Right ventricle myocardium inferior (tissue), 1 donor: ENCODE results near the gene GALNT9. TPM values are rescaled to one million over a fixed set of nuclear protein-coding genes. Genes with fewer than 3 reads are reported as not detected.

Source experiments
- ATAC-seq: fragments of 200-7000 bp; cut with Tn5 transposase; one replicate; pipeline ENCODE4 v1.9.1; 2020; ENCODE audit warnings: mild to moderate bottlenecking, moderate library complexity
- DNase-seq: peaks from one replicate; pipeline ENCODE4 v3.0.0; 2021; ENCODE audit errors: missing footprints
- intact Hi-C: fragments of 100-400 bp; cut with DNase I; formaldehyde crosslinking; loops from one replicate; pipeline ENCODE4 v1.11.0; 2022
- total RNA-seq: library from RNA; stranded (reverse); fragmentation: NEBNext Ultra II Directional; extraction: Animal tissue kit (Norgen Biotek cat#: 25700); gene quantifications from one replicate; pipeline ENCODE4 v1.2.1, GENCODE V29; 2021
- donor health status: DM: no; HTN: yes; CAD: no; lungs with severe emphysema.

GALNT9 gene
- total RNA-seq, 1 donor from 2014 or later = not detected

GRCh38 chr12:132218527-132218875 lies 110.9 kb downstream of the GALNT9 start:
- ATAC-seq = no peak
- intact Hi-C loops = loop anchor here (2.0 kb wide), 1 partner anchor 64 kb away; no protein-coding TSS in a partner anchor
- DNase-seq = no peak

GRCh38 chr12:132217800-132218526 lies 111.4 kb downstream of the GALNT9 start:
- DNase-seq (no peak), ATAC-seq (no peak)
- intact Hi-C loops = loop anchor here (2.0 kb wide), 1 partner anchor 63 kb away; no protein-coding TSS in a partner anchor

- DNase-seq = no peak
- no peak for ATAC-seq
- intact Hi-C loops = no loop called here
These were observed 112.0 kb downstream of the GALNT9 start for GRCh38 chr12:132217371-132217770.

DNA sequence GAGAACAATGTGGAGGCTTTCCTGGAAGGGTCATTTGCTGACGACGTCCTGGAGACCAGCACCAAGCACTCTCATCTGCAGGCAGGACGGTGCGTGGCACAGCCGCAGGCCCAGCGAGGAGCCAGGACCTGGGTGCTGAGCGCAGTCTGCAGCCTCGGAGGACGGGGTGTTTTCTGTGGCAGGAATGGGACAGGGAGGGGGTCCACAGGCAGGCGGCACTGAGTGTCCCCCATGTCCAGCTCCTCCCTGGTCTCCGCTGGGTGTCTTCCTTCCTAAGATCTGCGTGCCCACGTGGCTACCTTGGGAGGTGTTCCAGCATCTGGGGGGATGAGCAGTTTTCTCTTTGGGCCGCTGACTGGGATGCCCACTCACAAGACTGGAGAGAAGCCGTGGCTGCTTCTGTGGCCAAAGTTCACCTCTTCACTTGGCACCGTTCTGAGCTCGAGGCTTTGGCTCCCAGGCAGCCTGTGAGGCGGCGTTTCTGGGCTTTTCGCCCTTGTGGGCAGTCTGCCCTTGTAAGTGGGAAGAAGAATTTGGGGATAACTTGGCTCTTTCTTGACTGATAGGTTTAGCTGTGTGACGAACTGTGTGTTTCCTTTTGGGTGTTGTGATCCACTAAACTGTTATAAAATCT lies 112.9 kb downstream of the GALNT9 start:
- peak; percentile 61 for DNase-seq
- ATAC-seq = no peak
- intact Hi-C loops = no loop called here

DNA sequence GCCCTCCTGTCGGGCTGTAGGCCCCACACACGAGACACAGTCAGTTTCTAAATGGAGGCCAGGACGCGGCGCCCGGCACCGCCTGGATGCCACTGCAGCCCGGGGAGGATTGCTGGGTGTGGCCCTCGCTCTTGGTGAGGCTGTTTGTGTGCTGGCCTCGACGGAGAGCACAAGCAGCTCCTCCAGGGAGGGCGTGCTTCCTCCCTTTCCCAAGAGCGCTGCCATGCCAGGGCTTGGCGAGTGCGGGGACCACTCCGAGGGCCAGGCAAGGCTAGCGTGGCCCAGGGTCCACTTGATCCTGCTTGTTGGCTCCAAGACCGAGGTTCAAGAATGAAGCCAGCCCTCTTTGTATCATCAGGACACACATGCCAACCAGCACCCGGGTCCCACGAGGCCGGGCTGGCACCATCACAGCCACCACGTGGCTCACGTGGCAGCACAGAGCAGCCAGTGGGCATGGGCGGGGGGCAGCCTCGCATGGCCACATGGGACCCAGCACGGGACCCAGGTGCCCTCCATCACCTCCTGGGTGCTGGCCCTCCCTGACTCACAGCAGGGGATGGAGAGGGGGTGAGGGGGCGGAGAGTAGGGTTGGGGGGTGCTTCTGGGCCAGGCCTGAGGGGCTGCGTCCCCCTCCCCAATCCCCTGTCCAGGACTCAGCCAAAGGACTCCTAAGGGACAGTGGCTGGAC lies 113.9 kb downstream of the GALNT9 start:
- intact Hi-C loops = no loop called here
- ATAC-seq = no peak
- peak; percentile 46 for DNase-seq

DNA sequence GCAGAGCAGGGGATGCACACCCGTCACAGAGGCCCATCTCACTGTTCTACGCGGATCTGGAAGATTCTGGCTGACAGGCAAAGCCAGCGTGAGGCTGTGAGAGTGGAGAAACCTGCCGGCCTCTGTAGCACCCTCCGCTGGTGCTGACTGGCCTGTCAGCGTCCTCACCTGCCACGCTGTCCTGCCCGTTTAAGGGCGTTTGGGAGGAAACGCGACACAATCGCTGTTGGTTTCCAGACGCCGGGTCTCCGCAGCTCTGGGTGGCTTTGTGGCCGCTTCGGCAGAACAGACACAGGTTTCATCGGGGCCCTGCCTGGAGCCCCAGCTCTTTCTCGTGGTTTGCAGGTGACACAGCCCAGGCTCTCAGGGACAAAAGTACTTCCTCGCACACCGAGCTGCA lies 114.5 kb downstream of the GALNT9 start:
- no peak for ATAC-seq
- DNase-seq = peak; percentile 53
- intact Hi-C loops = no loop called here

- ATAC-seq = no peak
- intact Hi-C loops = no loop called here
- no peak for DNase-seq
These were observed 115.3 kb downstream of the GALNT9 start for GRCh38 chr12:132214161-132214476.

- ATAC-seq = peak; percentile 29
- DNase-seq = peak; percentile 57
- intact Hi-C loops = no loop called here
These were observed 115.8 kb downstream of the GALNT9 start for GRCh38 chr12:132213359-132214160.

DNA sequence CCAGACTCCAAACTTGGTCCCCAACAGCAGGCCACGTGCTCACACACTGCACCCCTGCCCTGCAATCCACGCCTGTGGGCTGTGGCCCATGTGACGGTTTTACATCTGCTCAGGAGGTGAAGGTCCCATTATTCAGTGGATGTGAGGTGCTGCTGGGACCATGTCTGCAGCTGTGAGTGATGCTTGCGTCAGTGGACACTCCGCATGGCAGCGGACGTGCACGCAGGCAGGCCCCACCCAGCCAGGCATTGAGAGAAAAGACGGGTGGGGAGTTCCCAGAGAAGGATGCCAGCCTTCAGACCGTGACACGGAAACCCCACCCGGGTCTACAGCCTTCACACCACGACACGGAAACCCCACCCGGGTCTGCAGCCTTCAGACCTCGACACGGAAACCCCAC lies 117.6 kb downstream of the GALNT9 start:
- intact Hi-C loops = no loop called here
- ATAC-seq (no peak), DNase-seq (no peak)

DNA sequence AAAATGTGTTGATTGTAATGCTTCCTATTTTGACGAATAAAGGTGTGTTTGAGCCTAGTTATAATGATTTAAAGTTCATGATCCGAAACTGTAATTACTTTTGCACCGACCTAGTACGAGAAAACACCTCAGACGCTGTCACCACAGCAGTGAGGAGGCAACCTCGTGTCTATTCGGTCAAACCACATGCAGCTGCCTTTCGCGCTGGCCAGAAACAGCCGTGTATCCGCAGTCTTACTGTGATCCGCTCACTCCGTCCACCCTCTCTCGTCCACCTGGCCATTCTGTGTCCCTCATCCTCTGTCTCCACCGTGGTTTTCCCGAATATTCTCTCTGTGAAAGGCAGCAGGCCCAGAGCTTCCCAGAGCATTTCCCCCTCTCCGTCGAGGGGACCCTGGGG lies 118.1 kb downstream of the GALNT9 start:
- DNase-seq (peak; percentile 51), ATAC-seq (no peak)
- intact Hi-C loops = no loop called here

DNA sequence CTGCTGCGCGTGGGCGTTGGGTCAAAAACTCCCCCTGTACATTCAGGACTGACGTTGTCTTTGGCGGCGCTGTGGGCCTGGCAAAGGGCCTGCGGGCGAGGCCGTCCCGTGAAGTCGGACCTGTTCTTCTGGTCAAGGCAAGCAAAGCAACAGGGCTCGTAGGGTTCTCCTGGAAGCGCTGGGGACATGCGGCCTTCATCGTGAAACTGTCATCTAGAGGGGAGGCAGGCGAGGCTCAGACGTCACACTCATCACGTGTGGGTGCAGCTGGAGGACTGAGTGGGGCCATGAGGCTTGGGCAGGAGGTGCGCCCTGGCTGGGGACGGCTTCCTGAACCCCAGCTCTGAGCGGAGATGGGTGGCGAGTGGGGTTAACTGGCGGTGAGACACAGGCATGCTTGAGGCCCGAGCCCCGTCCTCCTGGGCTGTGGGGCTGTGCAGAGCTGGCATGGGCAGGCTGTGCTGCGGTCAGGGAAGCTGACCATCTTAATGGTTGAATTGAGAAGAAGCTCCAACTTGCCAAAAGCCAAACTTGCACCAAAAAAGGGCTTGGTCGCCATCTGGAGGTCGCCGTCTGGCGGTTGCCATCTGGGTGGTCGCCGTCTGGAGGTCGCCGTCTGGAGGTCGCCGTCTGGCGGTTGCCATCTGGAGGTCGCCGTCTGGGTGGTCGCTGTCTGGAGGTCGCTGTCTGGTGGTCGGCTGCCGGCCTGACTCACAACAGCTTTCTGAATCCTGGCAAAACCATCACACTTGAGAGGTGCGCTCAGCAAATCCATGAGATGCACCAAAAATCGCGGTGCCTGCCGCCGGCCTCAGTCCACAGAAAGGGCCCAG lies 119.0 kb downstream of the GALNT9 start:
- intact Hi-C loops = no loop called here
- DNase-seq (peak; percentile 51), ATAC-seq (no peak)

- intact Hi-C loops = no loop called here
- DNase-seq (peak; percentile 65), ATAC-seq (no peak)
These were observed 119.7 kb downstream of the GALNT9 start for GRCh38 chr12:132209619-132210222.

DNA sequence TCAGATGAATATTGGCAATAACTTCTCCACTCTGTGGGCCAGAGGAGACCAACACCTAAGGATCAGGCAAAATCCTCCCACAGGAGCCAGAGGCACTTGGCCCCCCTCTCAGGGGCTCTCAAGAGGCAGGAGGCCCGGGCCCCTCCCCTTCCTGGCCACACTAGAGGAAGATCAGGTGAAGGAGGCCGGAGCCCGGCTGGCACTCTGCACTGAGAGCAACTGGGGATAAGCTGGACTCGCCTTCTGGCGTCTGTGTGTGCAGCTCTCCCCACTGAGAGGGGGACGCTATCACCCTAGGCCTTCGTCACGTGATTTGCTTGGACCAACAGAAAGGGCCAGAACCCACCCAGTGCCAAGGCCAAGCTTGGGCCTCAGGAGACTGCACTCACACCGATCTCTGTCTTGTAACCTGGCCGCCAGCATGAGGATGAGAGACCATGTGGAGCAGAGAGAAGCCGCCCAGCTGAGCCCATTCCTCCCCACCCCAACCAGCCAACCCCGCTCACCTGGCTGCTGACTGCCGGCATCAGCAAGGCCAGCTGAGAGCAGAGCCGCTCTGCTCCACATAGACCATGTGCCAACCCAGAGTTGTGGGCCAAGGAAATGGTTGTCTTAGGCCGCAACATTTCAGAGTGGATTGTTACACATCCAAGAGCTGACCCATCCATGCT lies 121.1 kb downstream of the GALNT9 start:
- intact Hi-C loops = no loop called here
- DNase-seq = peak; percentile 42
- no peak for ATAC-seq

GRCh38 chr12:132207083-132207775 lies 122.2 kb downstream of the GALNT9 start:
- ATAC-seq = no peak
- peak; percentile 62 for DNase-seq
- intact Hi-C loops = no loop called here

GRCh38 chr12:132206046-132206434 lies 123.3 kb downstream of the GALNT9 start:
- ATAC-seq = no peak
- intact Hi-C loops = no loop called here
- no peak for DNase-seq

DNA sequence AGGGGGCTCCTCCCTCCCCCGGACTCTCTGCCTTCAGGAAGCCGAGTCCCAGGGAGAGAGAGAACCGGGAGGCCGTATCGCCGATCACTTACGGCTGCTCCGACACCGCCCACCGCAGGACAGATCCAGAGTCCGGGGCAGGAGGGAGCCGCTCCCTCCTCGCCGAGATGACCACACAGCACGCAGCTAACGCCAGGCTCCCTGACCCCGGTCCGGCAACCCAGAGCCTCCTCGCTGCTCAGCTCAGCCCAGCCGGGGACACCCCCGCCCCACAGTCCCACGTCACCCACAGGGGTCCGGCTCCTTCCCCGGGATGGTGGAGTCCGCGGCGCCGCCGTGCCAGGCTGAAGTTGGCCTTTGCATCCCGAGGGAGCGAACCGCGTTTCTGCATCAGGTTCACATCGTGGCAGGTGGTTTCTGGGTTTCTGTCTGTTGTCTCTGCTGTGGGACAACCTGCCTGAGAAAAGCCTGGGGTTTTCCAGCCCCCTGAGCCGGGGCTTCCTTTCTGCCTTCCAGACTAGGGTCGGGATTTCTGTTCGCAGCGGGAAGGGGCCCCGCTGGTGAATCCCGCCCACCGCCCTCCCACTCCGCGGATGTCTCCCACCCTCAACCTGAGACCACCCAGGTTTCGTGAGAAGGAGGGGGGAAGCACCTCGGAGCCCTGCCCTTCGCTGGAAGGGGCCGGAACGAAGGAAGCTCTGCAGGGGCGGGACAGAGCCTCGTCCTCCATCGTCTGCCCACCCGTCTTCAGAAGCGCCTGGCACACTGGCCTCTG lies 123.9 kb downstream of the GALNT9 start:
- DNase-seq = no peak

More for the DNA sequence above, 123.9 kb downstream of the GALNT9 start:
- no peak for ATAC-seq
- intact Hi-C loops = no loop called here
